Neuronal stem cell (in vitro differentiated cells): Measurements from ENCODE around the gene SMIM35.
A peak's percentile ranks its signal among the peaks of the same experiment; 100 is the strongest.

Experiments
- DNase-seq: peaks from one replicate; pipeline ENCODE4 v3.0.0-alpha.2; 2013; ENCODE audit warnings: low spot score
- H2AFZ ChIP-seq: one replicate; pipeline ENCODE4 v1.6.1; 2013; ENCODE audit warnings: mild to moderate bottlenecking, low read length, inconsistent platforms
- H2AK5ac ChIP-seq: 2 replicates; pipeline ENCODE4 v1.6.1; 2013; ENCODE audit warnings: low read depth, mild to moderate bottlenecking, inconsistent platforms, low read length, moderate library complexity, mixed read lengths
- H2BK120ac ChIP-seq: 2 replicates; pipeline ENCODE4 v1.6.1; 2013; ENCODE audit warnings: low read depth, mild to moderate bottlenecking, inconsistent platforms, low read length, moderate library complexity, mixed read lengths
- H2BK12ac ChIP-seq: one replicate; pipeline ENCODE4 v1.6.1; 2013; ENCODE audit warnings: low read length, inconsistent platforms
- H2BK15ac ChIP-seq: 2 replicates; pipeline ENCODE4 v1.6.1; 2013; ENCODE audit warnings: mild to moderate bottlenecking, low read length, inconsistent platforms, mixed read lengths
- H2BK5ac ChIP-seq: one replicate; pipeline ENCODE4 v1.6.1; 2013; ENCODE audit warnings: inconsistent platforms, mild to moderate bottlenecking, low read length, moderate library complexity
- H3K14ac ChIP-seq: one replicate; pipeline ENCODE4 v1.6.1; 2013; ENCODE audit warnings: low read length, inconsistent platforms
- H3K18ac ChIP-seq: 2 replicates; pipeline ENCODE4 v1.6.1; 2013; ENCODE audit warnings: low read length, inconsistent platforms
- H3K23ac ChIP-seq: 2 replicates; pipeline ENCODE4 v1.6.1; 2013; ENCODE audit warnings: low read depth, mild to moderate bottlenecking, mixed read lengths, low read length, inconsistent platforms; ENCODE audit not compliant: poor library complexity
- H3K27ac ChIP-seq: replicated peaks from 3 replicates; pipeline ENCODE4 v1.5.1; 2013; ENCODE audit warnings: low read length, inconsistent platforms
- H3K27me3 ChIP-seq, 3 experiments: 2 replicates each; pipeline ENCODE4 v1.6.1; 2013; ENCODE audit warnings: low read length in 3 of 3, mild to moderate bottlenecking in 2 of 3, inconsistent platforms in 1 of 3, low read depth in 1 of 3, mixed read lengths in 1 of 3, moderate library complexity in 1 of 3; ENCODE audit not compliant: control insufficient read depth in 3 of 3, insufficient read depth in 3 of 3
- H3K36me3 ChIP-seq, 2 donors: replicated peaks in 1 of 2; 2 replicates each; pipeline ENCODE4 v1.6.1; 2013; ENCODE audit warnings: low read length in 2 of 2; ENCODE audit not compliant: control insufficient read depth in 2 of 2, insufficient read depth in 2 of 2
- H3K4ac ChIP-seq: 2 replicates; pipeline ENCODE4 v1.6.1; 2013; ENCODE audit warnings: inconsistent platforms, mild to moderate bottlenecking, low read length, moderate library complexity
- H3K4me1 ChIP-seq, 2 donors: 1 replicate in 1 of 2; 2 replicates in 1 of 2; pipeline ENCODE4 v1.6.1; 2013; ENCODE audit warnings: low read length in 2 of 2, low read depth in 1 of 2; ENCODE audit not compliant: control insufficient read depth in 2 of 2, insufficient read depth in 1 of 2
- H3K4me2 ChIP-seq: one replicate; pipeline ENCODE4 v1.6.1; 2013; ENCODE audit warnings: mild to moderate bottlenecking, low read length, inconsistent platforms; ENCODE audit not compliant: insufficient read depth, poor library complexity, severe bottlenecking
- H3K4me3 ChIP-seq, 2 donors: 2 replicates each; pipeline ENCODE4 v1.5.1; 2013; ENCODE audit warnings: low read length in 2 of 2, mild to moderate bottlenecking in 2 of 2, inconsistent platforms in 1 of 2, moderate library complexity in 1 of 2
- H3K79me1 ChIP-seq: one replicate; pipeline ENCODE4 v1.6.1; 2013; ENCODE audit warnings: low read depth, mild to moderate bottlenecking, inconsistent platforms, low read length, moderate library complexity
- H3K9ac ChIP-seq: one replicate; pipeline ENCODE4 v1.6.1; 2013; ENCODE audit warnings: mild to moderate bottlenecking, low read depth, low read length, inconsistent platforms; ENCODE audit not compliant: poor library complexity
- H3K9me3 ChIP-seq, 2 donors: replicated peaks in 1 of 2; 2 replicates each; pipeline versions ENCODE3 to v1.6.1; 2013; ENCODE audit warnings: low read length in 2 of 2, mild to moderate bottlenecking in 2 of 2, inconsistent platforms in 1 of 2, low read depth in 1 of 2, mixed read lengths in 1 of 2, moderate library complexity in 1 of 2; ENCODE audit not compliant: control insufficient read depth in 2 of 2, insufficient read depth in 1 of 2
- H4K8ac ChIP-seq: one replicate; pipeline ENCODE4 v1.6.1; 2013; ENCODE audit warnings: low read depth, mild to moderate bottlenecking, inconsistent platforms, low read length, moderate library complexity
- H4K91ac ChIP-seq: one replicate; pipeline ENCODE4 v1.6.1; 2013; ENCODE audit warnings: low read length, low read depth, mild to moderate bottlenecking, inconsistent platforms; ENCODE audit not compliant: poor library complexity
- WGBS, 2 donors: extraction: QIAGEN DNeasy Blood & Tissue Kit; methylation state at CpG; one replicate each; pipeline ENCODE4 v1.1.7; 2013; ENCODE audit warnings: missing lambda C conversion rate in 2 of 2, mixed read lengths in 1 of 2; ENCODE audit not compliant: insufficient read length in 2 of 2, insufficient replicate concordance in 1 of 2; ENCODE audit errors: extremely low coverage in 2 of 2; 5-methylcytosine and 5-hydroxymethylcytosine counted together

SMIM35 gene

GRCh38 chr11:118106789-118107335 is 20.1 kb upstream of the SMIM35 start:
- Histone ChIP-seq H3K4me1 (peaks cover 0 to 2% of the 10 kb centered on the region in 2 donors), H3K4me2 (no peak overlapping the region), H3K23ac (no peak overlapping the region), H4K8ac (no peak overlapping the region), H3K27me3 (peaks cover 0 to 24% (median 0%) of the 10 kb centered on the region in 3 experiments), H4K91ac (no peak overlapping the region), H3K9ac (no peak overlapping the region), H2AK5ac (no peak overlapping the region), H2AFZ (no peak overlapping the region), H3K79me1 (no peaks in the 10 kb centered on the region), H2BK12ac (no peak overlapping the region), H3K14ac (no peak overlapping the region), H2BK15ac (no peak overlapping the region), H2BK5ac (no peak overlapping the region), H2BK120ac (no peak overlapping the region), H3K18ac (no peak overlapping the region), H3K9me3 (no peaks in the 10 kb centered on the region), H3K4ac (no peak overlapping the region), H3K4me3 (no peak overlapping the region), H3K27ac (no peak overlapping the region), H3K36me3 (no peaks in the 10 kb centered on the region)
- WGBS, 2 donors = no CpG with 5 or more reads among the region's 2 CpGs
- DNase-seq = no peak

- H3K79me1 ChIP-seq = no peaks in the 10 kb centered on the region
- no peak overlapping the region for H2BK12ac ChIP-seq
- no peak overlapping the region for H3K9ac ChIP-seq
- no peaks in the 10 kb centered on the region for H3K36me3 ChIP-seq
- no peak overlapping the region for H2AK5ac ChIP-seq
- H3K4me1 ChIP-seq = peaks cover 0 to 2% of the 10 kb centered on the region in 2 donors
- peak overlapping the region; percentile 70 for H3K18ac ChIP-seq
- no peak overlapping the region for H3K23ac ChIP-seq
- peaks cover 0 to 29% (median 0%) of the 10 kb centered on the region in 3 experiments for H3K27me3 ChIP-seq
- H3K4me2 ChIP-seq = no peak overlapping the region
- no CpG with 5 or more reads among the region's 4 CpGs for WGBS, 2 donors
- H3K27ac ChIP-seq = no peak overlapping the region
- no peak overlapping the region for H4K91ac ChIP-seq
- no peak overlapping the region for H3K4ac ChIP-seq
- no peak overlapping the region for H3K4me3 ChIP-seq
- no peak overlapping the region for H3K14ac ChIP-seq
- no peak overlapping the region for H2BK5ac ChIP-seq
- H3K9me3 ChIP-seq = no peaks in the 10 kb centered on the region
- H4K8ac ChIP-seq = no peak overlapping the region
- no peak overlapping the region for H2BK120ac ChIP-seq
- DNase-seq = no peak
- H2AFZ ChIP-seq = no peak overlapping the region
- H2BK15ac ChIP-seq = no peak overlapping the region
These were observed 19.0 kb upstream of the SMIM35 start for GRCh38 chr11:118105657-118106305.

- no peak for DNase-seq
- Histone ChIP-seq H2BK15ac (no peak overlapping the region), H3K14ac (no peak overlapping the region), H3K4me2 (no peak overlapping the region), H2BK5ac (no peak overlapping the region), H4K91ac (no peak overlapping the region), H2AK5ac (no peak overlapping the region), H3K23ac (no peak overlapping the region), H2AFZ (no peak overlapping the region), H2BK120ac (no peak overlapping the region), H4K8ac (no peak overlapping the region), H3K27me3 (peaks cover 0 to 41% (median 0%) of the 10 kb centered on the region in 3 experiments), H3K79me1 (no peaks in the 10 kb centered on the region), H2BK12ac (no peak overlapping the region), H3K18ac (no peak overlapping the region), H3K4ac (no peak overlapping the region), H3K4me1 (peaks cover 0 to 7% of the 10 kb centered on the region in 2 donors), H3K36me3 (no peaks in the 10 kb centered on the region), H3K4me3 (no peak overlapping the region), H3K9me3 (no peaks in the 10 kb centered on the region), H3K27ac (no peak overlapping the region), H3K9ac (no peak overlapping the region)
- no CpG with 5 or more reads among the region's 6 CpGs for WGBS, 2 donors
These were observed 17.7 kb upstream of the SMIM35 start for GRCh38 chr11:118104491-118104890.

- H3K4me1 ChIP-seq = peaks cover 0 to 11% of the 10 kb centered on the region in 2 donors
- no peaks in the 10 kb centered on the region for H3K79me1 ChIP-seq
- no peak overlapping the region for H4K8ac ChIP-seq
- DNase-seq = no peak
- no peaks in the 10 kb centered on the region for H3K36me3 ChIP-seq
- H3K27me3 ChIP-seq = peaks cover 0 to 32% (median 0%) of the 10 kb centered on the region in 3 experiments
- H3K18ac ChIP-seq = peak overlapping the region; percentile 45
- H2BK15ac ChIP-seq = no peak overlapping the region
- no peak overlapping the region for H2BK5ac ChIP-seq
- H3K27ac ChIP-seq = no peak overlapping the region
- WGBS, 2 donors = no CpG with 5 or more reads among the region's 13 CpGs
- no peak overlapping the region for H3K4me3 ChIP-seq
- H3K4me2 ChIP-seq = no peak overlapping the region
- H3K14ac ChIP-seq = peak overlapping the region; percentile 58
- H3K23ac ChIP-seq = no peak overlapping the region
- H2AFZ ChIP-seq = no peak overlapping the region
- H2BK12ac ChIP-seq = no peak overlapping the region
- H3K9me3 ChIP-seq = no peaks in the 10 kb centered on the region
- H4K91ac ChIP-seq = peak overlapping the region; percentile 39
- H2AK5ac ChIP-seq = peak overlapping the region; percentile 40
- no peak overlapping the region for H3K9ac ChIP-seq
- H2BK120ac ChIP-seq = no peak overlapping the region
- no peak overlapping the region for H3K4ac ChIP-seq
These were observed 16.0 kb upstream of the SMIM35 start for GRCh38 chr11:118102721-118103261.
